Thyroid gland (tissue), 4 donors: ENCODE data around the gene CORO1A. TPM values are rescaled to one million over a fixed set of nuclear protein-coding genes. Genes with fewer than 3 reads are reported as not detected.
A peak's percentile ranks its signal among the peaks of the same experiment; 100 is the strongest.

Experiments used
- DNase-seq, 2 donors: peaks; one replicate each; pipeline ENCODE4 v3.0.0-alpha.2; 2019
- H3K27ac ChIP-seq, 3 donors: fragments of 200-600 bp; sonication (generic); 1 replicate in 2 of 3; 2 replicates in 1 of 3; pipeline ENCODE4 v1.5.1; 2016 to 2019; ENCODE audit warnings: mild to moderate bottlenecking in 1 of 3, moderate library complexity in 1 of 3
- H3K27me3 ChIP-seq: fragments of 200-600 bp; sonication (generic); one replicate; pipeline ENCODE4 v1.5.1; 2019
- H3K36me3 ChIP-seq, 2 donors: fragments of 200-600 bp; sonication (generic); one replicate each; pipeline ENCODE4 v1.5.1; 2016 to 2019
- H3K4me1 ChIP-seq, 2 donors: fragments of 200-600 bp; sonication (generic); one replicate each; pipeline ENCODE4 v1.5.1; 2017 to 2019
- H3K4me3 ChIP-seq, 3 donors: fragments of 200-600 bp; sonication (generic); replicated peaks in 1 of 3; 1 replicate in 2 of 3; 2 replicates in 1 of 3; pipeline ENCODE4 v1.5.1; 2016; ENCODE audit warnings: mild to moderate bottlenecking in 1 of 3
- H3K9me3 ChIP-seq: fragments of 200-600 bp; sonication (generic); one replicate; pipeline ENCODE4 v1.5.1; 2017
- CTCF ChIP-seq, 6 experiments: fragments of 200-600 bp in 3 of 6; fragments of 450-650 bp in 3 of 6; sonication (generic) in 3 of 6; IDR thresholded peaks; one replicate each; pipeline ENCODE4 v1.5.1; 2016 to 2019; ENCODE audit warnings: antibody characterized with exemption in 6 of 6, mild to moderate bottlenecking in 2 of 6, inconsistent platforms in 1 of 6, moderate library complexity in 1 of 6
- POLR2A ChIP-seq, 2 donors: fragments of 450-650 bp; IDR thresholded peaks; one replicate each; pipeline ENCODE4 v1.6.1; 2017; ENCODE audit warnings: antibody characterized with exemption in 2 of 2, mild to moderate bottlenecking in 2 of 2, moderate library complexity in 1 of 2
- WGBS, 2 donors: methylation state at CpG; one replicate each; pipeline ENCODE4 v1.1.5; 2017; 5-methylcytosine and 5-hydroxymethylcytosine counted together
- intact Hi-C: fragments of 100-400 bp; cut with DNase I; formaldehyde crosslinking; loops from one replicate; pipeline ENCODE4 v1.15.1; 2023
- total RNA-seq, 4 donors: library from RNA; depleted of rRNA; stranded (reverse); fragments of >200 nt; gene quantifications; one replicate each; pipeline ENCODE4 v1.2.3, GENCODE V29; 2016

CORO1A gene
- total RNA-seq, 4 donors from 2014 or later: 7.3 to 14.8 (median 11.2) TPM

- Histone ChIP-seq H3K4me3 (no peak overlapping the region), H3K27ac (no peak overlapping the region)
- intact Hi-C loops: no loop called here
Measured at GRCh38 chr16:30184096-30184890, 891 bp downstream of the CORO1A start.

GRCh38 chr16:30184891-30185682 is 1.7 kb downstream of the CORO1A start:
- no peak overlapping the region for H3K4me3 ChIP-seq
- H3K27me3 ChIP-seq: no peaks in the 10 kb centered on the region
- no peak for DNase-seq
- no peaks in the 10 kb centered on the region for H3K9me3 ChIP-seq
- H3K27ac ChIP-seq: no peak overlapping the region
- H3K4me1 ChIP-seq: peaks cover 7 to 10% of the 10 kb centered on the region in 2 donors
- TF ChIP-seq CTCF (IDR thresholded peaks at IDR 0.05): no peak
- no peak for TF ChIP-seq POLR2A (IDR thresholded peaks at IDR 0.05)
- no peaks in the 10 kb centered on the region for H3K36me3 ChIP-seq
- intact Hi-C loops: no loop called here
- WGBS, 2 donors: 88 to 89% methylated on average over 7 to 12 of the region's 13 CpGs

More at GRCh38 chr16:30184096-30184890, 891 bp downstream of the CORO1A start:
- DNase-seq: peak; percentile 11 to 17
- Histone ChIP-seq H3K36me3 (no peaks in the 10 kb centered on the region), H3K9me3 (no peaks in the 10 kb centered on the region), H3K27me3 (no peaks in the 10 kb centered on the region), H3K4me1 (peaks cover 7 to 10% of the 10 kb centered on the region in 2 donors)
- 27 to 43% methylated on average over 12 to 16 of the region's 24 CpGs for WGBS, 2 donors
- TF ChIP-seq POLR2A (IDR thresholded peaks at IDR 0.05) (no peak), CTCF (IDR thresholded peaks at IDR 0.05) (no peak)

GRCh38 chr16:30185683-30186421 is 2.5 kb downstream of the CORO1A start:
- peak; percentile 22 to 35 for DNase-seq
- no peak overlapping the region for H3K4me3 ChIP-seq
- intact Hi-C loops: no loop called here
- no peak overlapping the region for H3K27ac ChIP-seq
- H3K9me3 ChIP-seq: no peaks in the 10 kb centered on the region
- H3K27me3 ChIP-seq: no peaks in the 10 kb centered on the region
- TF ChIP-seq CTCF (IDR thresholded peaks at IDR 0.05): no peak
- peaks cover 7 to 10% of the 10 kb centered on the region in 2 donors for H3K4me1 ChIP-seq
- H3K36me3 ChIP-seq: no peaks in the 10 kb centered on the region
- WGBS, 2 donors: 85 to 86% methylated on average over 7 to 8 of the region's 15 CpGs

GRCh38 chr16:30186444-30186781 is 3.0 kb downstream of the CORO1A start:
- no peaks in the 10 kb centered on the region for H3K36me3 ChIP-seq
- DNase-seq: no peak
- 80 to 95% methylated on average over 9 of the region's 9 CpGs for WGBS, 2 donors

More at GRCh38 chr16:30186444-30186781, 3.0 kb downstream of the CORO1A start:
- intact Hi-C loops: no loop called here
- no peak overlapping the region for H3K27ac ChIP-seq
- no peaks in the 10 kb centered on the region for H3K27me3 ChIP-seq
- H3K9me3 ChIP-seq: no peaks in the 10 kb centered on the region
- peaks cover 7 to 10% of the 10 kb centered on the region in 2 donors for H3K4me1 ChIP-seq
- TF ChIP-seq CTCF (IDR thresholded peaks at IDR 0.05) (no peak), POLR2A (IDR thresholded peaks at IDR 0.05) (no peak)
- H3K4me3 ChIP-seq: no peak overlapping the region
